ENCODE measurements around the gene FCGR1A.
"Not testable (repeated sequence)": the region's sequence is repeated elsewhere in the genome, so short reads cannot be mapped to it uniquely, and the experiment has no call there.

FCGR1A gene

DNA sequence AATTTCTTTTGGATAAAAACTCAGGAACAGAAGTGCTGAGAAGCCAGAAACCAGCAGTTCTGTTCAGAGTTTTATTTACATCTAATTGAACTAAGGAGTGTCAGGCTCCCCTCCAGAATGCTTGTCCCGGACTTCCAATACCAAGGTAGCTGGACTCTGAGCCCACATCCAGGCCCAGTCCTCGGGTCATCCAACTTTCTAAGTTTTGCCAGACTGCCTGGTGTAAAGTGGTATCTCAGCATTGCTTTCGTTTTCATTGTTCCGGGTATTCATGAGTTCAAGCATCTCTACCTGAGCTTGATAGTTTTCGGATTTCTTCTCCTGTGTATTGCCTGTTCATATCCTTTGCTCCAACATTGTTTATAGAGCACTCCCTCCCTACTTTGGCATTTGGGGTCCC lies 37.9 kb downstream of the FCGR1A start:
- not testable (repeated sequence) for H3K4me1 ChIP-seq (ENCODE audit: control insufficient read depth, insufficient read depth, low read length); H3K9me3 ChIP-seq (ENCODE audit: control insufficient read depth, low read length); H3K4me3 ChIP-seq (ENCODE audit: low read length); H3K9ac ChIP-seq (ENCODE audit: low read length); H3K36me3 ChIP-seq (ENCODE audit: control insufficient read depth, insufficient read depth, low read length); H3K27me3 ChIP-seq (ENCODE audit: control insufficient read depth, insufficient read depth, low read length)

GRCh38 chr1:149826555-149826954 lies 44.1 kb downstream of the FCGR1A start:
- not testable (repeated sequence) for H3K4me1 ChIP-seq (ENCODE audit: control insufficient read depth, insufficient read depth, low read length); H3K4me3 ChIP-seq (ENCODE audit: low read length); H3K36me3 ChIP-seq (ENCODE audit: control insufficient read depth, insufficient read depth, low read length); H3K9me3 ChIP-seq (ENCODE audit: control insufficient read depth, low read length); H3K27me3 ChIP-seq (ENCODE audit: control insufficient read depth, insufficient read depth, low read length); H3K9ac ChIP-seq (ENCODE audit: low read length)

DNA sequence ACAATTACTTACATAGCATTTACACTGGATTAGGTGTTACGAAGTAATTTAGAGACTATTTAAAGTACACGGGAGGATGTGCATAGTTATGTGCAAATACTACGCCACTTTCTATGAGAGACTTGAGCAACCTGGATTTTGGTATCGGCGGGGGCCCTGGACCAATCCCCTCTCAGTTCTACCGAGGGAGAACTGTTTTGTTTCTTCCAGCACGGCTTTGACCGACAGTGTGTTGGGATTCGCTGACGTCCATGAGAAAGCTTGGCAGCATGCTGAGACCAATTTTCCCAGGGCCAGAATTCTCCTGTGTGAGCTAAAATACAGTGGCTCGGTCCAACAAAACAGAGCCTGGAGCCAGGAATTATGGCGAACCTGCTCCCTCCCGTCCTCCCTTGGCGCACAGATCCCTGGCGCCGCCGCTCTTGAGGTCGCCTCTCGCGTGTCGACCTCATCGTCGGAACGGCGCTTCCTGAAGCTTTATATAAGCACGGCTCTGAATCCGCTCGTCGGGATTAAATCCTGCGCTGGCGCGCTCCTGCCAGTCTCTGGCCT lies 49.3 kb downstream of the FCGR1A start:
- not testable (repeated sequence) for H3K4me3 ChIP-seq (ENCODE audit: low read length); H3K36me3 ChIP-seq (ENCODE audit: control insufficient read depth, insufficient read depth, low read length); H3K9me3 ChIP-seq (ENCODE audit: control insufficient read depth, low read length); H3K9ac ChIP-seq (ENCODE audit: low read length); H3K27me3 ChIP-seq (ENCODE audit: control insufficient read depth, insufficient read depth, low read length); H3K4me1 ChIP-seq (ENCODE audit: control insufficient read depth, insufficient read depth, low read length)

GRCh38 chr1:149832316-149833126 lies 50.0 kb downstream of the FCGR1A start:
- H3K36me3 ChIP-seq (ENCODE audit: control insufficient read depth, insufficient read depth, low read length); H3K9me3 ChIP-seq (ENCODE audit: control insufficient read depth, low read length); H3K4me1 ChIP-seq (ENCODE audit: control insufficient read depth, insufficient read depth, low read length); H3K9ac ChIP-seq (ENCODE audit: low read length); H3K4me3 ChIP-seq (ENCODE audit: low read length); H3K27me3 ChIP-seq (ENCODE audit: control insufficient read depth, insufficient read depth, low read length): not testable (repeated sequence)

DNA sequence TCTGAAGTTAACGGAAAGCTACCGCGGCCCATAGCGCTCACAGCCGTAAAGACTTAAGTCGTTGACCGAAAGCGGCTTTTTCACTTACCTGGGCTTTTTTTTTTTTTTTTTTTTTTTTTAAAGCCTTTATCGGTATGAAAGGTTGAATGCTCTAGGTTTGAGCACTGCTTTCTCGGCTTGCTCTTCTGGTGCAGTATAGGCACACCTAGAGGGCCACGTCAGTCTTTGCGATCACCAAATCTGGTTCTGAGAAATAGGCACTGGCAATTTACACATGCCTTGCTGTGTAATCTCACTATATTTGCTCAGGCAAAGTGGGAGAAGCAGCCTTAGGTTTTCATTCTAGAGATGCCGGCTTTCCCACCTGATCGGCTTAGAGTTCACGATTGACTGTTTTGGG lies 50.6 kb downstream of the FCGR1A start:
- H3K27me3 ChIP-seq (ENCODE audit: control insufficient read depth, insufficient read depth, low read length); H3K4me1 ChIP-seq (ENCODE audit: control insufficient read depth, insufficient read depth, low read length); H3K36me3 ChIP-seq (ENCODE audit: control insufficient read depth, insufficient read depth, low read length); H3K4me3 ChIP-seq (ENCODE audit: low read length); H3K9me3 ChIP-seq (ENCODE audit: control insufficient read depth, low read length); H3K9ac ChIP-seq (ENCODE audit: low read length): not testable (repeated sequence)

DNA sequence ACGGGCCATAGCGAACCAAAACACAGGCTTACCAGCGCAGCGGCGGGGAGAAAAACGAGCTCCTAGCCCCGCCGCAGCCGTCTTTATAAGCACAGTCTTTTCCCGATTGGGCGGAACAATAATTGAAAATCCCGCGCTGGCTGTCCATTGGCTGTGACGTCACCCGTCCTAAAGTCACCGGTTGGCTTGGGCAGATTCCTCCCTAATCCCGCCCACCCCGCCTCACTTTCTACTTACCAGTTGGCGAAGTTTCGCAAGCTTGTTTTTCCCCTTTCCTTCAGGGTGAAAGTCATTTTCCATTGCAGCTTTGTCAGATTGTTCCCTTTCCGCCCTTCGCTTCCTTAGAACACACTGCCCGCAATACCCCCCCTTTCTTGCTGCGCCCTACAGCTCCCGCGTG lies 58.7 kb downstream of the FCGR1A start:
- not testable (repeated sequence) for H3K9me3 ChIP-seq (ENCODE audit: control insufficient read depth, low read length); H3K9ac ChIP-seq (ENCODE audit: low read length); H3K27me3 ChIP-seq (ENCODE audit: control insufficient read depth, insufficient read depth, low read length); H3K4me3 ChIP-seq (ENCODE audit: low read length); H3K36me3 ChIP-seq (ENCODE audit: control insufficient read depth, insufficient read depth, low read length)
- peaks cover 11% of the 10 kb centered on the region for H3K4me1 ChIP-seq (ENCODE audit: control insufficient read depth, insufficient read depth, low read length)
